ENCODE measurements around the gene ZNF664. TPM values are rescaled to one million over a fixed set of nuclear protein-coding genes. Genes with fewer than 3 reads are reported as not detected.

ZNF664 gene
- total and polyA plus RNA-seq, 3 donors from 2014 or later: 55.9 to 69.6 (median 63.4) TPM

DNA sequence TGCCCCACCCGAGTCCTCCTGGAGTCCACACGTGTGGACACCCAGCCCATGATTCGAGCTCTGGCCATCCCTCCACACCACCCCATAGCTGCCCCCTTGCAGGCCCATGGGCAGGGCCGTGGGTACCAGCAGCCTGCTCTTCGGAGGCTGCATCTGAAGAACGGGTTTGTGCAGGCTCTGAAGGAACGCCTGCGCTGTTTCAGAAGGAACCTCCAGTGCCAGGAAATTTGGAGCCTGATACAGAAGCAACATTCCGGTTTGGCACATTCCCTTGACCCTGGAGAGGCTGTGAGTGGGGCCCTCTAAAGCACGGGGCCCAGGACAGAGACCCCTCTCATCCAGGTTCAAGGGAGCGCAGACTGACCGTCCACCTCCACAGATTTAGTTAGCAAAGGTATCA, 57.0 kb downstream of the ZNF664 start:
- Histone ChIP-seq H3K4me1 (peaks cover 3% of the 10 kb centered on the region), H3K36me3 (ENCODE audit: low read depth, missing control alignments) (no peaks in the 10 kb centered on the region), H3K27me3 (no peaks in the 10 kb centered on the region), H3K27ac (no peak overlapping the region), H3K9me3 (no peaks in the 10 kb centered on the region), H3K4me3 (no peak overlapping the region)
- 50 to 58% methylated on average over 12 of the region's 12 CpGs for WGBS, 2 donors
- TF ChIP-seq, protein P1, sequence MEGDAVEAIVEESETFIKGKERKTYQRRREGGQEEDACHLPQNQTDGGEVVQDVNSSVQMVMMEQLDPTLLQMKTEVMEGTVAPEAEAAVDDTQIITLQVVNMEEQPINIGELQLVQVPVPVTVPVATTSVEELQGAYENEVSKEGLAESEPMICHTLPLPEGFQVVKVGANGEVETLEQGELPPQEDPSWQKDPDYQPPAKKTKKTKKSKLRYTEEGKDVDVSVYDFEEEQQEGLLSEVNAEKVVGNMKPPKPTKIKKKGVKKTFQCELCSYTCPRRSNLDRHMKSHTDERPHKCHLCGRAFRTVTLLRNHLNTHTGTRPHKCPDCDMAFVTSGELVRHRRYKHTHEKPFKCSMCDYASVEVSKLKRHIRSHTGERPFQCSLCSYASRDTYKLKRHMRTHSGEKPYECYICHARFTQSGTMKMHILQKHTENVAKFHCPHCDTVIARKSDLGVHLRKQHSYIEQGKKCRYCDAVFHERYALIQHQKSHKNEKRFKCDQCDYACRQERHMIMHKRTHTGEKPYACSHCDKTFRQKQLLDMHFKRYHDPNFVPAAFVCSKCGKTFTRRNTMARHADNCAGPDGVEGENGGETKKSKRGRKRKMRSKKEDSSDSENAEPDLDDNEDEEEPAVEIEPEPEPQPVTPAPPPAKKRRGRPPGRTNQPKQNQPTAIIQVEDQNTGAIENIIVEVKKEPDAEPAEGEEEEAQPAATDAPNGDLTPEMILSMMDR (IDR thresholded peaks at IDR 0.05): no peak
- no peak for TF ChIP-seq POLR2A (IDR thresholded peaks at IDR 0.05)
- intact Hi-C loops (cut with DNase I; ENCODE audit: low total_unique reads): no loop called here
- no peak for DNase-seq

DNA sequence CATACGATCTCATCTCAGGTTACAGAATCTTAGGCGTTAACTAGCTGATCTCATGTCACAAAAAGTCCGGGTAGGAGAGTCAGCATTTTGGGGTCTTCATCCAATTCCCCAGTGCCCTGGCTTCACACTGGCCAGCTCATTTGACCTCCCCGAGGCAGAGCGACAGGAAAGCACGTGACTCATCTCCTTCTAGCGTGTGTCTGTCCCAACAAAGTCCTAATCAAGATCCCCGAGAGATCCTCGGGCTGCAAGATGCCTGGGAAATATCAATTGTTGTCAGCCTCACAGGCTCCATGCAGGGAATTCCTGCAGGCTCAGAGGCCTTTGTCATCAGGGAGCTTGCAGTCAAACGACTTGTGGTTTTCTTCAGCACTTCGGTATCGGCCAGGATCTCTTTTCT, 57.5 kb downstream of the ZNF664 start:
- no peak overlapping the region for H3K4me3 ChIP-seq
- TF ChIP-seq, protein P1 (IDR thresholded peaks at IDR 0.05): no peak
- no peak for TF ChIP-seq POLR2A (IDR thresholded peaks at IDR 0.05)
- DNase-seq: peak; percentile 12
- H3K9me3 ChIP-seq: no peaks in the 10 kb centered on the region
- H3K36me3 ChIP-seq (ENCODE audit: low read depth, missing control alignments): no peaks in the 10 kb centered on the region
- WGBS, 2 donors: 46 to 58% methylated on average over 12 of the region's 12 CpGs
- peaks cover 3% of the 10 kb centered on the region for H3K4me1 ChIP-seq
- intact Hi-C loops (cut with DNase I; ENCODE audit: low total_unique reads): no loop called here
- no peaks in the 10 kb centered on the region for H3K27me3 ChIP-seq
- H3K27ac ChIP-seq: no peak overlapping the region

DNA sequence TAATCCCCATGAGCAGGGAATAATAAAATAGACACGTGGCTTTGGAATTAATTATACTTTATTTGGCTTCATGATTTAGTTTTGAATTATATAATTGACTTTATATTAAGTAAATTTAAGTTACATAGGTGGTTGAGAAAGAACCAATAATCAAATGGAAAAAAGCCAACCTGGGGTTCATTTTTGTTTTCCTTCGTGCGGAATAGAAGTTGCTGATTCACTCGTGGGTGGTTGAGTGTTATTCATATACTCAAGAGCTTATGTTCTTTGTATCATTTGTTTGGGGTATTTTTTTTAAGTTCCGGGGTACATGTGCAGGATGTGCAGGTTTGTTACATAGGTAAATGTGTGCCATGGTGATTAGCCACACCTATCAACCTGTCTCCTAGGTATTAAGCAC, 58.0 kb downstream of the ZNF664 start:
- no peaks in the 10 kb centered on the region for H3K36me3 ChIP-seq (ENCODE audit: low read depth, missing control alignments)
- H3K4me3 ChIP-seq: no peak overlapping the region
- H3K9me3 ChIP-seq: no peaks in the 10 kb centered on the region
- peaks cover 3% of the 10 kb centered on the region for H3K4me1 ChIP-seq
- 94% methylated on average over 5 of the region's 5 CpGs for WGBS, 2 donors
- no peak overlapping the region for H3K27ac ChIP-seq
- no peak for DNase-seq
- TF ChIP-seq, protein P1 (IDR thresholded peaks at IDR 0.05): no peak
- TF ChIP-seq POLR2A (IDR thresholded peaks at IDR 0.05): no peak
- intact Hi-C loops (cut with DNase I; ENCODE audit: low total_unique reads): no loop called here
- H3K27me3 ChIP-seq: no peaks in the 10 kb centered on the region

DNA sequence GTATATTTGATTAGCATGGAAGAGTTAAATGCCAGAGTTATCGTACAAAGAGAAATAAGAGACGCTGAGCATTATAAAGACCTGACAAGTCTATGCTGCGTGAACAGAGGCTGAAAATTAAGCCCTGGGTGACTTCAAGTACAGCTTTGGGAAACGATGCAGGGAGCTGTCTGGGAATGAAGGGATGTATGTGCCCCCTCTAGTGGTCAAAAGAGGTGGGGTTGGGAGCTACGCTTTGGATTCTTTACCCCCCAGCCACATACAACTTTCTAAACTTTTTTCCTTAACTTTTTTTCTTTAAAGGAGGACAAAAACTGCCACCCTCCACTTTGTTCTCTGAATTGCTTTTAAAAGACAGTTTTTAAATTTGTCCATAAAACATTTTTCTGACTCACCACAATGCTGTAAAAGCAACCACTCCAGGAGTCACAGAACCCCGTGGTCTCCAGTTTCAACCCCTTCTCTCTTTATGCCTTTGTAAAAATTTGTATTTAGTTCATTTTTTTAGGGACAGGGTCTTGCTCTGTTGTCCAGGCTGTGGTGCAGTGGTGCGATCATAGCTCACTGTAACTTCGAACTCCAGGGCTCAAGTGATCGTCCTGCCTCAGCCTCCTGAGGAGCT, 59.4 kb downstream of the ZNF664 start:
- Histone ChIP-seq H3K27ac (no peak overlapping the region), H3K9me3 (no peaks in the 10 kb centered on the region), H3K36me3 (ENCODE audit: low read depth, missing control alignments) (no peaks in the 10 kb centered on the region), H3K4me1 (peaks cover 3% of the 10 kb centered on the region), H3K4me3 (no peak overlapping the region), H3K27me3 (no peaks in the 10 kb centered on the region)
- 61 to 62% methylated on average over 9 of the region's 9 CpGs for WGBS, 2 donors
- peak; percentile 75 for DNase-seq
- TF ChIP-seq, protein P1 (IDR thresholded peaks at IDR 0.05): peak; percentile 69 to 89 (median 72)
- no peak for TF ChIP-seq POLR2A (IDR thresholded peaks at IDR 0.05)
- intact Hi-C loops (cut with DNase I; ENCODE audit: low total_unique reads): no loop called here

DNA sequence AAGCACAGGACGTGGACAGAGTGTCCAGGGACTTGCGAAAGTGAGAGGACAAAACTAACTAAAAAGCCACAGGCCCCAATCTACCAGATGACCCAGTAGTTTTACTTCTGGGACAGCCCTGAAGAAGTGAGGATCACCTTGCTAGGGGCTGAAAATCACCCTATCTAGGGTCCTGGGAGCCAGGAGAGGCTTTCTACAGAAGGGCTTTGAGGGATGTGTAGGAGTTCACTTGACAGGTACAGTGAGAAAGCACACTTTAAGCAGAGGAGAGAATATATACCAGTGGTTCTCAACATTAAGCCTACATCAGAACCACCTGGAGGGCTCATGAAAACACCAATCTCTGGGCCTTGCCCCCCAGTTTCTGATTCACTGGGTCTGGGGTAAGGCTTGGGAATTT, 60.8 kb downstream of the ZNF664 start:
- Histone ChIP-seq H3K36me3 (ENCODE audit: low read depth, missing control alignments) (no peaks in the 10 kb centered on the region), H3K27me3 (no peaks in the 10 kb centered on the region), H3K9me3 (no peaks in the 10 kb centered on the region), H3K4me1 (peaks cover 3% of the 10 kb centered on the region), H3K27ac (no peak overlapping the region), H3K4me3 (no peak overlapping the region)
- WGBS, 2 donors: 91 to 96% methylated on average over 2 of the region's 2 CpGs
- no peak for DNase-seq
- intact Hi-C loops (cut with DNase I; ENCODE audit: low total_unique reads): no loop called here
- no peak for TF ChIP-seq POLR2A (IDR thresholded peaks at IDR 0.05)
- TF ChIP-seq, protein P1 (IDR thresholded peaks at IDR 0.05): no peak
